Natural killer cell (primary cell): ENCODE measurements around the gene MCM3AP. TPM values are rescaled to one million over a fixed set of nuclear protein-coding genes. Genes with fewer than 3 reads are reported as not detected.
"Not testable (repeated sequence)": the region's sequence is repeated elsewhere in the genome, so short reads cannot be mapped to it uniquely, and the experiment has no call there.

Experiments used
- ATAC-seq, 3 donors: fragments of 150-1000 bp in 2 of 3; fragments of 200-7000 bp in 1 of 3; cut with Tn5 transposase; 1 replicate in 1 of 3; 2 replicates in 2 of 3; pipeline ENCODE4 v1.10.0; 2021; ENCODE audit warnings: mild to moderate bottlenecking in 2 of 3, moderate library complexity in 2 of 3
- DNase-seq, 2 donors: peaks; one replicate each; pipeline versions ENCODE4 v3.0.0 to v3.0.0-alpha.2; 2013 to 2021; ENCODE audit warnings: mixed read lengths in 1 of 2
- H3K27ac ChIP-seq: one replicate; pipeline ENCODE4 v1.5.1; 2013; ENCODE audit warnings: mild to moderate bottlenecking, low read length
- H3K27me3 ChIP-seq: one replicate; pipeline ENCODE4 v1.6.1; 2013; ENCODE audit warnings: low read length; ENCODE audit not compliant: control insufficient read depth, insufficient read depth
- H3K36me3 ChIP-seq: one replicate; pipeline ENCODE4 v1.6.1; 2013; ENCODE audit warnings: low read length; ENCODE audit not compliant: control insufficient read depth, insufficient read depth
- H3K4me1 ChIP-seq: one replicate; pipeline ENCODE4 v1.6.1; 2013; ENCODE audit warnings: low read length; ENCODE audit not compliant: control insufficient read depth, insufficient read depth
- H3K4me3 ChIP-seq: one replicate; pipeline ENCODE4 v1.5.1; 2013; ENCODE audit warnings: low read length
- H3K9me3 ChIP-seq: one replicate; pipeline ENCODE4 v1.6.1; 2013; ENCODE audit warnings: low read length; ENCODE audit not compliant: control insufficient read depth, insufficient read depth
- H3K27ac Mint-ChIP-seq, 2 donors: one replicate each; pipeline ENCODE4 v1.8.0; 2022; ENCODE audit warnings: mild to moderate bottlenecking in 2 of 2, mixed read lengths in 2 of 2, moderate library complexity in 1 of 2
- H3K27me3 Mint-ChIP-seq, 2 donors: one replicate each; pipeline ENCODE4 v1.8.0; 2022; ENCODE audit warnings: low read depth in 2 of 2, mixed read lengths in 2 of 2
- H3K36me3 Mint-ChIP-seq: one replicate; pipeline ENCODE4 v1.8.0; 2022; ENCODE audit warnings: mixed read lengths
- H3K4me1 Mint-ChIP-seq, 2 donors: one replicate each; pipeline ENCODE4 v1.8.0; 2022; ENCODE audit warnings: mixed read lengths in 2 of 2
- H3K4me3 Mint-ChIP-seq: one replicate; pipeline ENCODE4 v1.8.0; 2022; ENCODE audit warnings: mild to moderate bottlenecking, moderate library complexity, mixed read lengths
- H3K9me3 Mint-ChIP-seq, 2 donors: one replicate each; pipeline ENCODE4 v1.8.0; 2022; ENCODE audit warnings: mixed read lengths in 2 of 2
- CTCF ChIP-seq: fragments of 200-600 bp; IDR thresholded peaks from one replicate; pipeline ENCODE4 v1.8.0; 2022; ENCODE audit warnings: antibody characterized with exemption
- WGBS: methylation state at CpG from one replicate; pipeline ENCODE4 v1.1.7; 2013; ENCODE audit warnings: missing lambda C conversion rate; ENCODE audit not compliant: insufficient coverage; 5-methylcytosine and 5-hydroxymethylcytosine counted together
- intact Hi-C: fragments of 100-400 bp; cut with micrococcal nuclease; formaldehyde crosslinking; loops from one replicate; pipeline ENCODE4 v1.14.2; 2022
- total RNA-seq, 4 donors: library from RNA; stranded (reverse); fragments of 120-200 nt in 1 of 4; gene quantifications; one replicate each; pipeline versions ENCODE4 v1.2.3 to v1.2.4, GENCODE V29; 2013 to 2022

MCM3AP gene
- total RNA-seq, 3 donors from 2014 or later (not counting 1 experiment from before 2014, with no cell fraction given): 143 to 172 (median 159) TPM

GRCh38 chr21:46203203-46203600 lies 82.2 kb downstream of the MCM3AP start:
- Histone ChIP-seq H3K27me3 (no peaks in the 10 kb centered on the region), H3K4me1 (no peaks in the 10 kb centered on the region), H3K4me3 (no peak overlapping the region), H3K9me3 (no peaks in the 10 kb centered on the region), H3K27ac (no peak overlapping the region), H3K36me3 (peaks cover 11% of the 10 kb centered on the region)
- Mint-ChIP-seq H3K27ac (peak overlapping the region in 1 of 2 donors; percentile 19), H3K27me3 (no peaks in the 10 kb centered on the region), H3K9me3 (no peaks in the 10 kb centered on the region), H3K36me3 (peaks cover 22% of the 10 kb centered on the region), H3K4me3 (no peak overlapping the region), H3K4me1 (peaks cover 7 to 12% of the 10 kb centered on the region in 2 donors)
- TF ChIP-seq CTCF: no peak
- no peak for ATAC-seq
- WGBS: over 99% methylated on average over 8 of the region's 8 CpGs
- intact Hi-C loops: no loop called here
- no peak for DNase-seq

- no peak overlapping the region for H3K4me3 Mint-ChIP-seq
- ATAC-seq (no peak), DNase-seq (no peak)
- 99% methylated on average over 6 of the region's 6 CpGs for WGBS
- H3K9me3 Mint-ChIP-seq: no peaks in the 10 kb centered on the region
- no peaks in the 10 kb centered on the region for H3K4me1 ChIP-seq
- H3K36me3 Mint-ChIP-seq: peaks cover 23% of the 10 kb centered on the region
- peaks cover 7 to 13% of the 10 kb centered on the region in 2 donors for H3K4me1 Mint-ChIP-seq
- no peak overlapping the region for H3K4me3 ChIP-seq
- intact Hi-C loops: no loop called here
- no peaks in the 10 kb centered on the region for H3K27me3 Mint-ChIP-seq
- H3K27me3 ChIP-seq: no peaks in the 10 kb centered on the region
- no peak overlapping the region for H3K27ac ChIP-seq
- peaks cover 11% of the 10 kb centered on the region for H3K36me3 ChIP-seq
- peak overlapping the region in 1 of 2 donors; percentile 19 for H3K27ac Mint-ChIP-seq
- no peaks in the 10 kb centered on the region for H3K9me3 ChIP-seq
- no peak for TF ChIP-seq CTCF
Measured at GRCh38 chr21:46202592-46203202, 82.7 kb downstream of the MCM3AP start.

GRCh38 chr21:46200877-46201803 lies 84.3 kb downstream of the MCM3AP start:
- H3K36me3 ChIP-seq, intact Hi-C loops, H3K27me3 ChIP-seq, H3K27me3 Mint-ChIP-seq, H3K9me3 ChIP-seq, DNase-seq, H3K9me3 Mint-ChIP-seq, H3K4me1 ChIP-seq, H3K4me3 ChIP-seq, H3K27ac ChIP-seq, ATAC-seq, H3K4me3 Mint-ChIP-seq: not testable (repeated sequence)
- 96% methylated on average over 2 of the region's 8 CpGs for WGBS
- Mint-ChIP-seq H3K27ac (peak overlapping the region in 1 of 2 donors; percentile 18), H3K4me1 (peaks cover 7 to 13% of the 10 kb centered on the region in 2 donors), H3K36me3 (peaks cover 23% of the 10 kb centered on the region)
